Raji (cell line): ENCODE data around the gene FSD1.

Experiments
- POLR2A ChIP-seq: IDR thresholded peaks from 2 replicates; pipeline ENCODE4 v1.6.1; 2011; ENCODE audit warnings: low read depth, low read length, control low read depth; ENCODE audit not compliant: insufficient read depth

Gene FSD1

DNA sequence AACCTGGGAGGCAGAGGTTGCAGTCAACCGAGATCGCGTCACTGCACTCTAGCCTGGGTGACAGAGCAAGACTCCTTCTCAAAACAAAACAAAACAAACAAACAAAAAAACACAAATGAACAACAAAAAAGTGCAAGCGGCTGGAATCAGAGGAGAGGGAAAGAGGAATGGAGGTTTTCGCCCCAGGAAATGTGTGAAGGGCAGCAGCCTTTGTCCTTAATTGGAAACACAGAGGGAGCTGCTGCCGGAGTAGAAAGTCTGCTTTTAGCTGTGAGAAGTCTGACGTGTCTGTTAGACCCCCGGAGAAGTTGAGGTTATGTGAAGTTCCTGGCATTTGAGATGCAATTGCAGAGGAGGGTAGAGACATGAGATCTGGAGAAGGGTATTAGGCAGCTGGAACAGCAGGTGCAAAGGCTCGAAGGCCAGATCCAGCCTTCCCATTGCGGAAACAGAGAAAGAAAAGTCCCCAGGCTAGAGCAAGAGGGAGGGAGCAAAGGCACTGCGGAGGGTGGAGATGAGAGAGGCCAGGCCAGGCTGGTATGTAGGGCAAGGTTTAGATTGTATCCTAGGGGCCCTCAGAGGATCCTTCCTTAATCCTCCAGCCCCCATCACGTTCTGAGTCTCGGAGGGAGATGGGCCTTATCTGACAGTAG, 2.7 kb upstream of the FSD1 start:
- TF ChIP-seq POLR2A, result no peak

DNA sequence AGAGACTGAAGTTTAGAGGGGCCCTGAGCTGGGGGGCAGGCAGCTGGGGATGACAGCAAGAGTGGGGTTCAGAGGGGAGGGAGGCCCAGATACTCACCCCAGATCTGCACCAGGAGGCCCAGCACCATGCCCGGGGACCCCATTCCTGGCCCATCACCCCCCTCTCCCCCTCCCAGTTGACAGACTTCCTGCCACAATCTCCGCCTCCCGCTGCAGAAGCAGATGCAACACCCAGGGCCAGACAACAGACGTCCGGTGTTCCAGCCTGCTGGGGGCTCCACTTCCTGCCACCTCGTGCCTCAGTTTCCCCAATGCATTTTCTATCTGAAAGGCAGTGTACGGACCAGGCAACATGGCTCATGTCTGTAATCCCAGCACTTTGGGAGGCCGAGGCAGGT, 2.2 kb upstream of the FSD1 start, which contains the start of gene TMIGD2:
TSS of gene TMIGD2 (minus strand) at position 147 of the 398 bp plus-strand sequence. CDS start at position 143, 4 bp downstream.
- TF ChIP-seq POLR2A, result no peak

- no peak for TF ChIP-seq POLR2A
These were observed 420 bp upstream of the FSD1 start for GRCh38 chr19:4303819-4304537.

- TF ChIP-seq POLR2A, result no peak
These were observed 837 bp downstream of the FSD1 start for GRCh38 chr19:4305257-4305612.

GRCh38 chr19:4305659-4306058, 1.3 kb downstream of the FSD1 start:
- TF ChIP-seq POLR2A, result no peak

DNA sequence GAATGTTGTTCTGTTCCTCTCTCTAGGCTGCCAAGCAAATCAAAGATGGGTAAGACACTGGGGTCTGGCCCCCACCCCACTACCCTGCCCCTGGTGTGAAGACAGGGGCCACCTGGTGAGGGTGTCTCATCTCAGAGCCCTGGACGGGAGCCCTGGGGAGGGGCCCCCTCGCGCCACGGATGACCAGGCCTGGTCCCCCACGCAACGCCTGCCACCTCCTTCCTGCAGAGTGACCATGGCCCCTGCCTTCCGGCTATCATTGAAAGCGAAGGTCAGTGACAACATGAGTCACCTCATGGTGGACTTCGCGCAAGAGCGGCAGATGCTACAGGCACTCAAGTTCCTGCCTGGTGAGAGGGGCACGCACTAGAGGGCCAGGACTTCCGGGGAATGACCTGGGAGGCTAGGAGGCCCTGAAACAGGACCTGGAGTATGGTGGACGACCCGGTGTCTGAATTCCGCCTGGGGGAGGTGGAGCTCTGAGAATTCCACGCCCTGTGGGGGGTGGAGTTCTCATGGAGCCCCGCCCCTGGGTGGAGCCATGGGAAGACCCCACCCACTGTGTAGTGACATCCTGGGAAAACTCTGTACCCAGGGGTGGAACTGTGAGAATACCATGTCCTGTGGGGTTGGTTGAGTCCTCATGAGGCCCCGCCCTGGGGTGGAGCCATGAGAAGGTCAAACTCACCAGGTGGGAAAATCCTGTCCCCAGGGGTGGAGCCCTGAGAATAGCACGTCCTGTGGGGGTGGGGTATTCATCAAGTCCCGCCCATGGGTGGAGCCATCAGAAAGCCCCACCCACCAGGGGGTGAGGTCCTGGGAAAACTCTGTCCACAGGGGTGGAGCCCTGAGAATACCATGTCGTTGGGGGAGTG, 6.1 kb downstream of the FSD1 start:
- TF ChIP-seq POLR2A, result no peak

GRCh38 chr19:4313847-4314490, 9.6 kb downstream of the FSD1 start:
- TF ChIP-seq POLR2A, result no peak

DNA sequence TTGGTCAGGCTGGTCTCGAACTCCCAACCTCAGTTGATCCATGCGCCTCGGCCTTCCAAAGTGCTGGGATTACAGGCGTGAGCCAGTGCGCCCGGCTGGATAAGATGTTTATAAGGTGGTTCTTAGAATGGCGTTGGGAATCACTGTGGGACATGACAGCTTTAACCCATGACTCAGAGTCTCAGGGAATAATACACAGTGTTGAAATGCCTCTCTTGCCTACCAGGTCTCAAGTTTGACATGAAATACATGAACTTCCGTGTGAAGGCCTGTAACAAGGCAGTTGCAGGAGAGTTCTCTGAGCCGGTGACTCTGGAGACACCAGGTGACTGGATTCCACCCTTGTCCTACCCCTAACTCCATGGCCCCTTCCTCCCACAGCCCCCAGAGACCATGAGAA, 12.6 kb downstream of the FSD1 start:
- TF ChIP-seq POLR2A, result no peak

- TF ChIP-seq POLR2A, result no peak
These were observed 14.1 kb downstream of the FSD1 start for GRCh38 chr19:4318460-4318859.

- TF ChIP-seq POLR2A, result no peak
These were observed 14.8 kb downstream of the FSD1 start for GRCh38 chr19:4319067-4319718.

DNA sequence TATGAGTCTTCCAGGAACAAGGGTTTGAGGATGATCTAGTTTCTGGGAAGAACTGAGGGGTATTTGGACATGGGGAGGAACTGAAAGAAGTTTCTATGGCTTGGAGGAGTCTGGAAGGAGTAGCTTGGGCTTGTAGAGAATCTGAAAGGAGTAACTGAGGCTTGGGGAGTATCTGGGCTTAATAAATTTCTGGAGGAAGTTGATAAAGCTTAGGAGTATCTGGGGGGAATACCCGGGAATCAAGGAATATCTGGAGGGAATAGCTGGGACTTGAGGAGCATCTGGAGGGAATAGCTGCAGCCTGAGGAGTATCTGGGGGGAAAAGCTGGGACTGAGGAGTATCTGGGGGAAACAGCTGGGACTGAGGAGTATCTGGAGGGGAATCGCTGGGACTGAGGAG, 16.0 kb downstream of the FSD1 start:
- TF ChIP-seq POLR2A, result no peak

GRCh38 chr19:4322942-4323665, 18.7 kb downstream of the FSD1 start:
- no peak for TF ChIP-seq POLR2A

DNA sequence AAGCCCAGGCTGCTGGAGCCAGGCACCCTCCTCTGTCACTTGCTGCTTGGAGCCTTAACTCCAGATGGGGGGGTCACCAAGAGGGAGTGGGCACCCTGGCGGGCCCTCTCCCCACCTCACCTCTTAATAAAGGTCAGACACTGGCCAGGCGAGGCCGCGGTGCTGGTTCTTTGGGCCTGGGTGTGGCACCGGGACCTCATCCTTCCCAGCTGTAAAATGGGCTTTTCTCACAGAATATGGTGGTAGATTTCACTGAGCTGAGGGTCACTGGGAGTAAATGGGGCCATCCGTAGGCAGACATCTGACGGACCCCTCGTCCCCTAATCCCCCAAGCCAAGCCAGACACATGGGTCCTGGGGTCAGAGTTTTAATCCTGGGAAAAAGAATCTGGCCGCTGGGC, 19.3 kb downstream of the FSD1 start:
- TF ChIP-seq POLR2A, result no peak

DNA sequence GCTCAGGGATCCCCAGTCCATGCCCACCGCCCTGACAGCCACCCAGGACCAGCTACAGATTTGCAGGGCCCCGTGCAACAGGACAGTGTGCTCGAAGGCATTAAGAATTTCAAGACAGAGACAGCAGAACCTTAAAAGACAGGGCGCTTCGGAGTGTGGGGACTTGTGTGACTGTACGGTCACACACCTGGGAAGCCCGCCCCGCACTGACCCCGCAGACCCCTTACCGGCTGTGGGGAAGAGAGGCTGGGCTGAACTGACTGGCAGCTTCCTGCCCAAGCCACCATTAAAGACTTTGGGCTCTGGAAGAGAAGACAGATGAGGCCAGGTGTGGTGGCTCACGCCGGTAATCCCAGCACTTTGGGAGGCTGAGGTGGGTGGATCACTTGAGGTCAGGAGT, 19.8 kb downstream of the FSD1 start:
- TF ChIP-seq POLR2A, result no peak

DNA sequence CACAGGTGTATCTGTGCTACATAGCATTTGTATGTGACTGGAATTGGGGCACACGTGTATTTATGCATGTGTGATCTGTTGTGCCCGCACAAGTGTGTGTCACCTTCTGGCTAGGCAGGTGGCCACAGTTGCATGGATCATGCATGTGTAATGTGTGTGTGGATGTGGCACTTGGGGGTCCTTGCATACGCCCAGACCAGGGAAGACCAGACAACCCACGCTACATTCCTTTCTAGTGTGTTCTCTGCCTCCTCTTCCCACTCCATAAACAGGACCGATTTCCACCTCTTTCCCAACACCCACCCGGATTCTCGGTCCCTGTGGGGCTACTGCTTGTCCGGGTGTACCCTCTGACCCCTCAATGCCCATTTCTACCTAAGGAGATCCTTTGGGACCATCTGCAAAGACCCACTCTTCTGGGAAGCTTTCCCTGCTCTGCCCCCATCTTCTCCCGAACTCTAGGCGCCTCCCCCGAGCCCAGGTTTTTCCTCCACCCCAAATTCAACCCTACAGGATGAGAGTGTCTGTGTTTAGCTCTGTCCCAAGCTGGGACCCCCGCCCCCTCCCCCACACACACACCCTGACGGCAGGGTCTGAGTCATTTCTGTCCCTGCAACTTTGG, 21.9 kb downstream of the FSD1 start:
- TF ChIP-seq POLR2A, result no peak
